HepG2 (cell line): ENCODE data around the gene PGM3. TPM values are rescaled to one million over a fixed set of nuclear protein-coding genes. Genes with fewer than 3 reads are reported as not detected.

Experiments used
- ATAC-seq: fragments of 200-7000 bp; cut with Tn5 transposase; 3 replicates; pipeline ENCODE4 v1.9.1; 2020; ENCODE audit warnings: mild to moderate bottlenecking, moderate library complexity
- BruUV-seq: library from RNA; stranded (reverse); fragments of 400-500 nt; replicated peaks from 2 replicates; lab custom pipeline; 2021; lab: Mats Ljungman, UMichigan
- CTCF ChIA-PET: fragments of 300-600 bp; formaldehyde crosslinking; extraction: SDS; loops from one replicate; lab custom pipeline; 2021; ENCODE audit warnings: low total read pairs, inconsistent platforms, low intra/inter-chr PET ratio; lab: Yijun Ruan, JAX
- POLR2A ChIA-PET: fragments of 350-600 bp; sonication (Branson Sonifier 250); formaldehyde crosslinking; loops from one replicate; lab custom pipeline; 2020; ENCODE audit warnings: antibody characterized with exemption, inconsistent platforms; lab: Yijun Ruan, JAX
- DNase-seq: peaks from one replicate; pipeline ENCODE4 v3.0.0-alpha.2; 2015; ENCODE audit warnings: low spot score
- FAIRE-seq: peaks from 3 replicates; lab custom pipeline; 2011; peaks lifted over from hg19 to GRCh38; lab: Jason Lieb, UNC
- H2AFZ ChIP-seq: one replicate; pipeline ENCODE4 v1.6.1; 2011; ENCODE audit warnings: low read length, inconsistent platforms
- H3K27ac ChIP-seq: fragments of 300-600 bp; 3 replicates; pipeline ENCODE4 v1.8.0; 2011; ENCODE audit warnings: mixed run types, mild to moderate bottlenecking, mixed read lengths, low read length, inconsistent platforms; ENCODE audit not compliant: insufficient read depth; ENCODE audit errors: extremely low read length
- H3K27me3 ChIP-seq, 2 experiments: fragments of 200-600 bp in 1 of 2; 2 replicates in 1 of 2; 3 replicates in 1 of 2; pipeline versions ENCODE4 v1.6.0 to v1.8.0; 2011; ENCODE audit warnings: low read length in 2 of 2, mild to moderate bottlenecking in 2 of 2, moderate library complexity in 2 of 2, inconsistent platforms in 1 of 2; ENCODE audit not compliant: insufficient read depth in 2 of 2, control insufficient read depth in 1 of 2
- H3K36me3 ChIP-seq, 2 experiments: fragments of 200-600 bp in 1 of 2; replicated peaks in 1 of 2; 2 replicates in 1 of 2; 3 replicates in 1 of 2; pipeline versions ENCODE4 v1.5.1 to v1.8.0; 2011; ENCODE audit warnings: low read length in 2 of 2, inconsistent platforms in 1 of 2; ENCODE audit not compliant: insufficient read depth in 2 of 2, control insufficient read depth in 1 of 2
- H3K4me1 ChIP-seq: 2 replicates; pipeline ENCODE4 v1.5.1; 2012; ENCODE audit warnings: low read length, inconsistent platforms; ENCODE audit not compliant: insufficient read depth
- H3K4me2 ChIP-seq: 2 replicates; pipeline ENCODE4 v1.6.0; 2011; ENCODE audit warnings: low read depth, low read length, inconsistent platforms
- H3K4me3 ChIP-seq, 3 experiments: fragments of 200-600 bp in 1 of 3; sonication (generic), shearing (Covaris generic) in 1 of 3; replicated peaks in 1 of 3; 2 replicates each; pipeline ENCODE4 v1.5.1; 2011 to 2016; ENCODE audit warnings: low read length in 3 of 3, inconsistent platforms in 2 of 3, low read depth in 2 of 3, mild to moderate bottlenecking in 2 of 3, control low read depth in 1 of 3, mixed read lengths in 1 of 3; ENCODE audit not compliant: insufficient read depth in 1 of 3
- H3K79me2 ChIP-seq: one replicate; pipeline ENCODE4 v1.6.1; 2011; ENCODE audit warnings: low read length, inconsistent platforms; ENCODE audit not compliant: insufficient read depth
- H3K9ac ChIP-seq: 2 replicates; pipeline ENCODE4 v1.6.0; 2011; ENCODE audit warnings: mild to moderate bottlenecking, low read depth, low read length, inconsistent platforms; ENCODE audit not compliant: insufficient read depth
- H3K9me3 ChIP-seq: 2 replicates; pipeline ENCODE4 v1.5.1; 2012; ENCODE audit warnings: mild to moderate bottlenecking, low read length
- H4K20me1 ChIP-seq: 2 replicates; pipeline ENCODE4 v1.6.0; 2011; ENCODE audit warnings: inconsistent platforms, mild to moderate bottlenecking, low read length, moderate library complexity; ENCODE audit not compliant: insufficient read depth
- ATF7 ChIP-seq, 2 experiments: fragments of 450-650 bp in 1 of 2; sonication (generic) in 1 of 2; formaldehyde crosslinking in 1 of 2; IDR thresholded peaks; 2 replicates each; pipeline versions ENCODE4 v1.4.0 to v1.6.1; 2016 to 2020; ENCODE audit warnings: antibody characterized with exemption in 1 of 2, mild to moderate bottlenecking in 1 of 2, missing genetic modification reagents in 1 of 2
- CHD2 ChIP-seq: IDR thresholded peaks from 2 replicates; pipeline ENCODE4 v1.6.1; 2011; ENCODE audit warnings: low read depth, low read length, improper control_type of control experiment
- NFIC ChIP-seq: IDR thresholded peaks from 2 replicates; pipeline ENCODE4 v1.6.1; 2012; ENCODE audit warnings: mild to moderate bottlenecking, low read length, inconsistent platforms
- PAXIP1 ChIP-seq: sonication (generic); formaldehyde crosslinking; conservative IDR thresholded peaks from 2 replicates; pipeline ENCODE4 v1.4.0; 2020; ENCODE audit warnings: mild to moderate bottlenecking, missing genetic modification reagents, moderate library complexity
- PHF8 ChIP-seq: sonication (generic); formaldehyde crosslinking; IDR thresholded peaks from 2 replicates; pipeline ENCODE4 v1.5.0; 2020; ENCODE audit warnings: missing genetic modification reagents
- SRSF4 ChIP-seq: fragments of 200-400 bp; formaldehyde crosslinking; IDR thresholded peaks from one replicate; pipeline ENCODE4 v1.6.1; 2018; ENCODE audit warnings: mild to moderate bottlenecking, low read depth, low read length, moderate library complexity; ENCODE audit not compliant: poor library complexity, severe bottlenecking
- ZBTB44 ChIP-seq: sonication (generic); formaldehyde crosslinking; IDR thresholded peaks from 2 replicates; pipeline ENCODE4 v1.4.0; 2020; ENCODE audit warnings: missing genetic modification reagents
- ZNF432 ChIP-seq: sonication (generic); formaldehyde crosslinking; IDR thresholded peaks from 2 replicates; pipeline ENCODE4 v1.5.0; 2020; ENCODE audit warnings: missing genetic modification reagents, mild to moderate bottlenecking, borderline replicate concordance
- ZNF512 ChIP-seq: sonication (generic); formaldehyde crosslinking; IDR thresholded peaks from 2 replicates; pipeline ENCODE4 v1.4.0; 2020; ENCODE audit warnings: mild to moderate bottlenecking, missing genetic modification reagents
- WGBS: methylation state at CpG from one replicate; pipeline ENCODE4 v1.1.6; 2017; ENCODE audit warnings: low lambda C conversion rate; 5-methylcytosine and 5-hydroxymethylcytosine counted together
- in situ Hi-C: cut with HindIII; loops from 2 replicates; pipeline ENCODE4 v1.10.0; 2017; ENCODE audit warnings: low pct_unique_long_range_greater_than_20kb; ENCODE audit not compliant: extremely low pct_ligation_motif_present
- intact Hi-C: fragments of 100-400 bp; cut with micrococcal nuclease; formaldehyde crosslinking; loops from one replicate; pipeline ENCODE4 v1.10.0; 2022; ENCODE audit not compliant: unreplicated experiment
- polyA plus RNA-seq, 8 experiments: library from polyadenylated mRNA; depleted of rRNA in 3 of 8; stranded (reverse) in 7 of 8; unstranded in 1 of 8; fragments of >200 nt; fragmentation: Illumina TruSeq in 4 of 8; extraction: Trizol in 4 of 8; gene quantifications; 2 replicates each; pipeline versions ENCODE4 v1.2.1 to v1.2.3, GENCODE V29; 2011 to 2016; ENCODE audit warnings: low read depth in 4 of 8, missing spikeins in 1 of 8, mixed read lengths in 1 of 8; ENCODE audit not compliant: insufficient read depth in 1 of 8
- total RNA-seq, 5 experiments: library from RNA; depleted of rRNA; stranded (reverse); fragments of >200 nt; fragmentation: Illumina TruSeq; extraction: Trizol; gene quantifications; 2 replicates each; pipeline ENCODE4 v1.2.3, GENCODE V29; 2016; ENCODE audit warnings: low read depth in 1 of 5

The PGM3 gene
- total and polyA plus RNA-seq, 2 of the 13 experiments (the other 11 are each of a cell fraction or from before 2014, with no cell fraction given) = 72.5 to 163 TPM

GRCh38 chr6:83117802-83118201 lies 75.3 kb downstream of the PGM3 start:
- no peak for FAIRE-seq
- in situ Hi-C loops = no loop called here

More at GRCh38 chr6:83117802-83118201, 75.3 kb downstream of the PGM3 start:
- Histone ChIP-seq H2AFZ (no peak overlapping the region), H3K79me2 (no peaks in the 10 kb centered on the region), H3K9me3 (no peaks in the 10 kb centered on the region), H4K20me1 (no peaks in the 10 kb centered on the region), H3K4me2 (no peak overlapping the region), H3K27ac (no peak overlapping the region), H3K4me1 (no peaks in the 10 kb centered on the region), H3K36me3 (0 out of 5 replicates have a peak, but pooled peaks cover 0 to 1% of the 10 kb centered on the region in 2 experiments), H3K9ac (no peak overlapping the region), H3K27me3 (no peaks in the 10 kb centered on the region), H3K4me3 (no peak overlapping the region)
- CTCF ChIA-PET = no interaction called here
- WGBS = 76% methylated on average over 1 of the region's 1 CpG
- POLR2A ChIA-PET = no interaction called here
- intact Hi-C loops = no loop called here
- TF ChIP-seq PAXIP1 (CRISPR knock-in tag) (no peak), ZBTB44 (no peak), NFIC (no peak), ZNF512 (CRISPR knock-in tag) (no peak), PHF8 (CRISPR knock-in tag) (no peak), CHD2 (no peak), ZNF432 (no peak), SRSF4 (no peak), ATF7 (IDR thresholded peaks at IDR 0.05) (no peak), ATF7 (CRISPR knock-in tag; IDR thresholded peaks at IDR 0.05) (no peak)
- BruUV-seq = no TSS peak
- DNase-seq (no peak), ATAC-seq (no peak)

Other genes with a start within 250 kb of the PGM3 start
- gene UBE3D, start 127.4 kb downstream of the PGM3 start, total RNA-seq (2016; rRNA removed; fragmentation: Illumina TruSeq; extraction: Trizol) = 11.4 and 12.3 TPM in 2 replicates
- 3.4 and 5.1 TPM in 2 replicates for gene UBE3D, start 127.4 kb downstream of the PGM3 start, polyA plus RNA-seq (2011; rRNA removed)
- 16.7 and 18.9 TPM in 2 replicates for gene DOP1A, start 125.6 kb downstream of the PGM3 start, total RNA-seq (2016; rRNA removed; fragmentation: Illumina TruSeq; extraction: Trizol)
- 4.2 and 5.2 TPM in 2 replicates for gene DOP1A, start 125.6 kb downstream of the PGM3 start, polyA plus RNA-seq (2011; rRNA removed)
- gene RWDD2A, start 92 bp upstream of the PGM3 start, total RNA-seq (2016; rRNA removed; fragmentation: Illumina TruSeq; extraction: Trizol) = 5.3 and 6.9 TPM in 2 replicates
- 6.6 and 8.1 TPM in 2 replicates for gene RWDD2A, start 92 bp upstream of the PGM3 start, polyA plus RNA-seq (2011; rRNA removed)
- gene ME1, start 237.8 kb upstream of the PGM3 start, total RNA-seq (2016; rRNA removed; fragmentation: Illumina TruSeq; extraction: Trizol) = not detected in 2 replicates
- not detected in 2 replicates for gene ME1, start 237.8 kb upstream of the PGM3 start, polyA plus RNA-seq (2011; rRNA removed)